ENCODE results near the gene FAM171A2. TPM values are rescaled to one million over a fixed set of nuclear protein-coding genes. Genes with fewer than 3 reads are reported as not detected.

The FAM171A2 gene
- total and polyA plus RNA-seq, 12 donors: 0.13 to 5.4 (median 2.3) TPM

DNA sequence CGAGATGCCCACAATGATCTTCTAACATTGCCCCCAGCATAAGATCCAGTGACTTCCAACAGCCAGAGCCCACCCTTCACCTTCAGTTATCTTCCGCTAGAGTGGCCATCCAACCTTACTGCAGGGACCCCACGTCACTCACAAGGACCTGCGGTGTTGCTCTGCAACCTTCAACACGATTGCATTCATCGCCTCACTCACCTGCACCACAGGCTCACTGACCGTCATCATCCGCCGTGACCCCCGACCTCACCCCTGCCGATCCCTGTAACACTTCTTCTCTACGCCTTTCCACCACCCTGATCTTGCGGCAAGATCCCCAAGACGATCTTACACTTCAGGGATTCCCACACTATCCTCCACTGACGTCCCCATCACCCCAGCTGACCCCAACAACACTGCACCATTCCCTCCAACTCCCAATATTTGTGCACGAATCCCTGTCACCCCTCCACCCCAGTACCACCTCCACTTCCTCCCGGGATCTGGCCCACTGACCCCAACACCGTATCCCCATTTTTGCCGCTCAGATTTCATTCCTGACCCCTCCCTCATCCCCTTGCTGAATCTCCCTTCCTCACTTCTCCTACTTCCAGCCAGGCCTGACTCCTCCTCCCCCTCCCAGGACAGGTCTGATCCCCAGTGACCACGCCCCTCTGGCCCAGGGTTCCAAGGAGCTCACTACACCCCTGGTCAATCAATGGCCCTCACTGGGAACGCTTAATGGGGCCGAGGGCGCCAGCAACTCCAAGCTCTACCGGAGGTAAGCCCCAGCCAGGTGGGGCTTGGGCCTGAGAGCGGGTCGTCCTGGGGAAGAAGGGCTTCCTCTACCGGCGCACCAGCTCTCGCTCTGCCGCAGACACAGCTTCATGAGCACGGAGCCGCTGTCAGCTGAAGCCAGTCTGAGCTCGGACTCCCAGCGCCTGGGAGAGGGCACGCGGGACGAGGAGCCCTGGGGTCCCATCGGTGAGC, 47.6 kb downstream of the FAM171A2 start:
- TF ChIP-seq POLR2A (IDR thresholded peaks at IDR 0.05): no peak
- TF ChIP-seq, protein P1, sequence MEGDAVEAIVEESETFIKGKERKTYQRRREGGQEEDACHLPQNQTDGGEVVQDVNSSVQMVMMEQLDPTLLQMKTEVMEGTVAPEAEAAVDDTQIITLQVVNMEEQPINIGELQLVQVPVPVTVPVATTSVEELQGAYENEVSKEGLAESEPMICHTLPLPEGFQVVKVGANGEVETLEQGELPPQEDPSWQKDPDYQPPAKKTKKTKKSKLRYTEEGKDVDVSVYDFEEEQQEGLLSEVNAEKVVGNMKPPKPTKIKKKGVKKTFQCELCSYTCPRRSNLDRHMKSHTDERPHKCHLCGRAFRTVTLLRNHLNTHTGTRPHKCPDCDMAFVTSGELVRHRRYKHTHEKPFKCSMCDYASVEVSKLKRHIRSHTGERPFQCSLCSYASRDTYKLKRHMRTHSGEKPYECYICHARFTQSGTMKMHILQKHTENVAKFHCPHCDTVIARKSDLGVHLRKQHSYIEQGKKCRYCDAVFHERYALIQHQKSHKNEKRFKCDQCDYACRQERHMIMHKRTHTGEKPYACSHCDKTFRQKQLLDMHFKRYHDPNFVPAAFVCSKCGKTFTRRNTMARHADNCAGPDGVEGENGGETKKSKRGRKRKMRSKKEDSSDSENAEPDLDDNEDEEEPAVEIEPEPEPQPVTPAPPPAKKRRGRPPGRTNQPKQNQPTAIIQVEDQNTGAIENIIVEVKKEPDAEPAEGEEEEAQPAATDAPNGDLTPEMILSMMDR (IDR thresholded peaks at IDR 0.05): no peak
- Histone ChIP-seq H3K36me3 (replicated peaks in 1 of 2) (peaks cover 0 to 18% of the 10 kb centered on the region in 2 donors), H3K9me3 (replicated peaks in 1 of 3) (no peaks in the 10 kb centered on the region), H3K27me3 (peaks cover 12% of the 10 kb centered on the region), H3K4me1 (replicated peaks in 1 of 2) (peaks cover 4% of the 10 kb centered on the region in 2 donors), H3K27ac (no peak overlapping the region), H3K4me3 (no peak overlapping the region)
- no peak for DNase-seq
- WGBS, 4 donors: 10 to 27% (median 19%) methylated on average over 30 to 38 of the region's 38 CpGs
- intact Hi-C loops (cut with DNase I): no loop called here

DNA sequence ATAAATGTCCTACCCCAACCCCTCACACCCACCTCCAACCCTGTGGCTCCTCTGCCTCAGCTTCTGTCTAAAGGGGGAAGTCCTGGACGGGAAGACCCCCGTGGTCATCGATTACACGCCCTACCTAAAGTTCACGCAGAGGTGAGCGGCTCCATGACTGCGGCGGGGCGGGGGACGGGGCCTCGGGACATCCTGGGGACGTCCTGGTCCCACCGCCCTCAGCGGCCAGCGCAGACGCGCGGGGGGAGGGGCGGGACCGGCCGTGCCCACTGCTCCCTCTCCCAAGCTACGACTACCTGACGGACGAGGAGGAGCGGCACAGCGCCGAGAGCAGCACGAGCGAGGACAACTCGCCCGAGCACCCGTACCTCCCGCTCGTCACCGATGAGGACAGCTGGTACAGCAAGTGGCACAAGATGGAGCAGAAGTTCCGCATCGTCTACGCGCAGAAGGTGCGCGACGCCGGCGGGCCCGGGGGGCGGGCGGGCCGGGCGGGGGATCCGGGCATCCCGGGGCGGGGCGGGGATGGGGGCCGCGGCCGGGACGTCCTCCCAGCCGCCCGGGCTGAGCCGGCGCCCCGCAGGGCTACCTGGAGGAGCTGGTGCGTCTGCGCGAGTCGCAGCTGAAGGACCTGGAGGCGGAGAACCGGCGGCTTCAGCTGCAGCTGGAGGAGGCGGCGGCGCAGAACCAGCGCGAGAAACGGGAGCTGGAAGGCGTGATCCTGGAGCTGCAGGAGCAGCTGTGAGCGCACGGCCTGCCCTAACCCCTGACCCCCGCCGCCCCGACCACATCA, 48.6 kb downstream of the FAM171A2 start:
- no peaks in the 10 kb centered on the region for H3K9me3 ChIP-seq (replicated peaks in 1 of 3)
- TF ChIP-seq, protein P1 (IDR thresholded peaks at IDR 0.05): no peak
- WGBS, 4 donors: 0 to 5% (median 2%) methylated on average over 2 to 81 of the region's 81 CpGs
- H3K36me3 ChIP-seq (replicated peaks in 1 of 2): peaks cover 0 to 8% of the 10 kb centered on the region in 2 donors
- peak in 2 of 7 donors; percentile 43 to 77 for DNase-seq
- H3K27me3 ChIP-seq: peaks cover 12% of the 10 kb centered on the region
- peak overlapping the region in 1 of 4 donors; percentile 49 for H3K4me3 ChIP-seq
- intact Hi-C loops (cut with DNase I): no loop called here
- H3K4me1 ChIP-seq (replicated peaks in 1 of 2): peaks cover 4% of the 10 kb centered on the region in 2 donors
- H3K27ac ChIP-seq: no peak overlapping the region

DNA sequence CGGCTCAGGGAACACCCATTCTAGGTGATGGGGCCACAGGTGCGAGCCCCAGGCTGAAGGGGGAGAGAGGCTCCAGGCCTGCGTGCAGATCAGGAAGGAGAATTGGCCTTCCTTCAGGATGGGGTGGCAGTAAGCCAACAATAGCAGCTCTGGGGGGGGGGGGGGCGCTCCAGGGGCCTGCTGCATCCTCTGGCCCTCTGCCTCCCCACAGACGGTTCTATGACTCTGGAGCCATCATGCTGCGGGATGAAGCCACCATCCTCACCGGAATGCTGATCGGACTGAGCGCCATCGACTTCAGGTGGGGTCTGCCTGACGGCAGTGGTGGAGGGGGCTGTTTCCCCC, 49.2 kb downstream of the FAM171A2 start:
- intact Hi-C loops (cut with DNase I): no loop called here
- no peak overlapping the region for H3K4me3 ChIP-seq

More for the DNA sequence above, 49.2 kb downstream of the FAM171A2 start:
- peaks cover 4% of the 10 kb centered on the region in 2 donors for H3K4me1 ChIP-seq (replicated peaks in 1 of 2)
- H3K9me3 ChIP-seq (replicated peaks in 1 of 3): no peaks in the 10 kb centered on the region
- no peak for TF ChIP-seq POLR2A (IDR thresholded peaks at IDR 0.05)
- TF ChIP-seq, protein P1 (IDR thresholded peaks at IDR 0.05): no peak
- WGBS, 4 donors: 38 to 50% (median 39%) methylated on average over 4 to 11 of the region's 11 CpGs
- no peak for DNase-seq
- H3K27me3 ChIP-seq: peaks cover 12% of the 10 kb centered on the region
- H3K36me3 ChIP-seq (replicated peaks in 1 of 2): peaks cover 0 to 2% of the 10 kb centered on the region in 2 donors
- H3K27ac ChIP-seq: no peak overlapping the region
